Testis (tissue), 3 donors: ENCODE measurements around the gene NECTIN1. TPM values are rescaled to one million over a fixed set of nuclear protein-coding genes. Genes with fewer than 3 reads are reported as not detected.

Experiments
- DNase-seq: peaks from one replicate; pipeline ENCODE4 v3.0.0-alpha.2; 2019
- H3K27ac ChIP-seq, 2 donors: fragments of 200-600 bp; sonication (generic); one replicate each; pipeline ENCODE4 v1.5.1; 2019
- H3K27me3 ChIP-seq: fragments of 200-600 bp; sonication (generic); one replicate; pipeline ENCODE4 v1.5.1; 2019
- H3K36me3 ChIP-seq: fragments of 200-600 bp; sonication (generic); one replicate; pipeline ENCODE4 v1.5.1; 2017; ENCODE audit warnings: low read depth; ENCODE audit errors: missing control alignments
- H3K4me1 ChIP-seq: fragments of 200-600 bp; sonication (generic); one replicate; pipeline ENCODE4 v1.5.1; 2019
- H3K4me3 ChIP-seq, 2 donors: fragments of 200-600 bp; sonication (generic); one replicate each; pipeline ENCODE4 v1.5.1; 2017 to 2019
- H3K9me3 ChIP-seq: fragments of 200-600 bp; sonication (generic); one replicate; pipeline ENCODE4 v1.5.1; 2017
- CTCF ChIP-seq, 3 experiments: fragments of 450-650 bp in 2 of 3; fragments of 200-600 bp in 1 of 3; sonication (generic) in 1 of 3; IDR thresholded peaks; one replicate each; pipeline ENCODE4 v1.5.1; 2016 to 2019; ENCODE audit warnings: antibody characterized with exemption in 3 of 3, mild to moderate bottlenecking in 2 of 3, moderate library complexity in 1 of 3
- POLR2A ChIP-seq: fragments of 450-650 bp; IDR thresholded peaks from one replicate; pipeline ENCODE4 v1.6.1; 2017; ENCODE audit warnings: antibody characterized with exemption, mild to moderate bottlenecking, moderate library complexity
- WGBS, 2 donors: methylation state at CpG; one replicate each; pipeline ENCODE4 v1.1.5; 2018; 5-methylcytosine and 5-hydroxymethylcytosine counted together
- intact Hi-C: fragments of 100-400 bp; cut with DNase I; formaldehyde crosslinking; loops from one replicate; pipeline ENCODE4 v1.15.1; 2023; ENCODE audit warnings: low total_unique reads
- polyA plus RNA-seq: library from polyadenylated mRNA; stranded (reverse); fragments of 350-450 nt; fragmentation: Illumina TruSeq; extraction: RNeasy Lipid Tissue Mini Kit (QIAGEN cat#74804); gene quantifications from one replicate; pipeline ENCODE4 v1.2.3, GENCODE V29; 2014; ENCODE audit warnings: low read depth, low replicate concordance; ENCODE audit not compliant: insufficient read depth
- total RNA-seq, 2 donors: library from RNA; depleted of rRNA; stranded (reverse); fragments of >200 nt; gene quantifications; one replicate each; pipeline ENCODE4 v1.2.3, GENCODE V29; 2016

NECTIN1 gene
- total and polyA plus RNA-seq, 3 donors from 2014 or later, result 5.2 to 5.4 (median 5.2) TPM

GRCh38 chr11:119743006-119743405, 14.0 kb upstream of the NECTIN1 start:
- Histone ChIP-seq H3K9me3 (no peaks in the 10 kb centered on the region), H3K27ac (no peak overlapping the region), H3K4me1 (peaks cover 5% of the 10 kb centered on the region), H3K27me3 (no peaks in the 10 kb centered on the region), H3K36me3 (no peaks in the 10 kb centered on the region), H3K4me3 (no peak overlapping the region)
- 58 to 83% methylated on average over 1 to 8 of the region's 8 CpGs for WGBS, 2 donors
- DNase-seq, result no peak
- intact Hi-C loops, result no loop called here
- TF ChIP-seq CTCF (IDR thresholded peaks at IDR 0.05) (no peak), POLR2A (no peak)

GRCh38 chr11:119742263-119742861, 13.4 kb upstream of the NECTIN1 start:
- DNase-seq, result peak; percentile 44
- Histone ChIP-seq H3K4me3 (peak overlapping the region; percentile 9 to 45), H3K4me1 (peaks cover 5% of the 10 kb centered on the region), H3K36me3 (no peaks in the 10 kb centered on the region), H3K27ac (no peak overlapping the region), H3K9me3 (no peaks in the 10 kb centered on the region), H3K27me3 (no peaks in the 10 kb centered on the region)
- WGBS, 2 donors, result 3 to 4% methylated on average over 21 to 38 of the region's 38 CpGs
- intact Hi-C loops, result no loop called here
- TF ChIP-seq CTCF (IDR thresholded peaks at IDR 0.05), result no peak

- intact Hi-C loops, result no loop called here
- DNase-seq, result peak; percentile 70
These were observed 12.6 kb upstream of the NECTIN1 start for GRCh38 chr11:119741369-119742262.

GRCh38 chr11:119739975-119740374, 11.0 kb upstream of the NECTIN1 start:
- TF ChIP-seq CTCF (IDR thresholded peaks at IDR 0.05) (no peak), POLR2A (no peak)
- intact Hi-C loops, result no loop called here
- Histone ChIP-seq H3K9me3 (no peaks in the 10 kb centered on the region), H3K36me3 (no peaks in the 10 kb centered on the region), H3K27ac (no peak overlapping the region), H3K4me3 (no peak overlapping the region), H3K27me3 (no peaks in the 10 kb centered on the region), H3K4me1 (peaks cover 5% of the 10 kb centered on the region)
- no peak for DNase-seq
- 85 to 86% methylated on average over 4 of the region's 4 CpGs for WGBS, 2 donors

More at GRCh38 chr11:119741369-119742262, 12.6 kb upstream of the NECTIN1 start:
- TF ChIP-seq CTCF (IDR thresholded peaks at IDR 0.05) (peak; percentile 64 to 88 (median 65)), POLR2A (no peak)
- no peak overlapping the region for H3K27ac ChIP-seq
- no peaks in the 10 kb centered on the region for H3K9me3 ChIP-seq
- H3K4me3 ChIP-seq, result peak overlapping the region in 1 of 2 donors; percentile 45
- H3K36me3 ChIP-seq, result no peaks in the 10 kb centered on the region
- WGBS, 2 donors, result 14% methylated on average over 51 of the region's 54 CpGs; no CpG with 5 or more reads in 1 of the 2 donors
- no peaks in the 10 kb centered on the region for H3K27me3 ChIP-seq
- peaks cover 5% of the 10 kb centered on the region for H3K4me1 ChIP-seq
